Neutrophil (primary cell): ENCODE measurements around the gene FAM50B.

ENCODE experiments used
- H3K27ac ChIP-seq: fragments of 200-600 bp; sonication (generic); 2 replicates; pipeline ENCODE4 v1.5.1; 2016; ENCODE audit warnings: mild to moderate bottlenecking, moderate library complexity
- H3K27me3 ChIP-seq: fragments of 200-600 bp; sonication (generic); 2 replicates; pipeline ENCODE4 v1.6.0; 2016; ENCODE audit warnings: mild to moderate bottlenecking
- H3K36me3 ChIP-seq: fragments of 200-600 bp; sonication (generic); 2 replicates; pipeline ENCODE4 v1.5.1; 2017
- H3K4me1 ChIP-seq, 2 experiments: fragments of 200-600 bp in 1 of 2; sonication (generic) in 1 of 2; 1 replicate in 1 of 2; 2 replicates in 1 of 2; pipeline versions ENCODE4 v1.5.1 to v1.6.1; 2013 to 2016; ENCODE audit warnings: low read depth in 1 of 2, low read length in 1 of 2, mild to moderate bottlenecking in 1 of 2, moderate library complexity in 1 of 2; ENCODE audit not compliant: control insufficient read depth in 1 of 2, insufficient read depth in 1 of 2
- H3K4me3 ChIP-seq, 2 experiments: fragments of 200-600 bp in 1 of 2; sonication (generic) in 1 of 2; 1 replicate in 1 of 2; 2 replicates in 1 of 2; pipeline ENCODE4 v1.5.1; 2013 to 2016; ENCODE audit warnings: low read depth in 1 of 2, low read length in 1 of 2, mild to moderate bottlenecking in 1 of 2, moderate library complexity in 1 of 2
- H3K9me3 ChIP-seq: fragments of 200-600 bp; sonication (generic); 2 replicates; pipeline ENCODE4 v1.5.1; 2016
- TF ChIP-seq, protein P1 (sequence below): fragments of 200-600 bp; sonication (generic); IDR thresholded peaks from 2 replicates; pipeline ENCODE4 v1.5.1; 2016; ENCODE audit warnings: antibody characterized with exemption

FAM50B gene

DNA sequence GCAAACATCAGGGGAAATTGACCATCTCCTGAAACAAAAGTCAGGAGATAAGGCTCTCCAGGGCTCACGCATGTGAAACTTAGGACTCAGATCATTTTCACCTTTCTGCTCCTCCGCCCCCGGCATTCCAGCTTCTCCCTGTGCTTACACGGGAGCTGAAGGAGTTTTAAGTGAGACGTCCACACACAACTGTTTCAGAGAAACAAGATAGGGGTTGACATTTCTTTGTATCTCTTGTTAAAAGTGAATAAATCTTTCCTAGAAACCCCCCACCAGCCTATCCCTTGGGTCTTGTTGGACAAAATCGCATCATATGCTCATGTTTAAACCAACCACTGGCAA, 46.1 kb downstream of the FAM50B start:
- H3K9me3 ChIP-seq = no peaks in the 10 kb centered on the region
- H3K36me3 ChIP-seq = no peaks in the 10 kb centered on the region
- no peaks in the 10 kb centered on the region for H3K4me1 ChIP-seq
- TF ChIP-seq, protein P1, sequence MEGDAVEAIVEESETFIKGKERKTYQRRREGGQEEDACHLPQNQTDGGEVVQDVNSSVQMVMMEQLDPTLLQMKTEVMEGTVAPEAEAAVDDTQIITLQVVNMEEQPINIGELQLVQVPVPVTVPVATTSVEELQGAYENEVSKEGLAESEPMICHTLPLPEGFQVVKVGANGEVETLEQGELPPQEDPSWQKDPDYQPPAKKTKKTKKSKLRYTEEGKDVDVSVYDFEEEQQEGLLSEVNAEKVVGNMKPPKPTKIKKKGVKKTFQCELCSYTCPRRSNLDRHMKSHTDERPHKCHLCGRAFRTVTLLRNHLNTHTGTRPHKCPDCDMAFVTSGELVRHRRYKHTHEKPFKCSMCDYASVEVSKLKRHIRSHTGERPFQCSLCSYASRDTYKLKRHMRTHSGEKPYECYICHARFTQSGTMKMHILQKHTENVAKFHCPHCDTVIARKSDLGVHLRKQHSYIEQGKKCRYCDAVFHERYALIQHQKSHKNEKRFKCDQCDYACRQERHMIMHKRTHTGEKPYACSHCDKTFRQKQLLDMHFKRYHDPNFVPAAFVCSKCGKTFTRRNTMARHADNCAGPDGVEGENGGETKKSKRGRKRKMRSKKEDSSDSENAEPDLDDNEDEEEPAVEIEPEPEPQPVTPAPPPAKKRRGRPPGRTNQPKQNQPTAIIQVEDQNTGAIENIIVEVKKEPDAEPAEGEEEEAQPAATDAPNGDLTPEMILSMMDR = no peak
- H3K27ac ChIP-seq = no peak overlapping the region
- no peak overlapping the region for H3K4me3 ChIP-seq
- H3K27me3 ChIP-seq = no peaks in the 10 kb centered on the region

GRCh38 chr6:3895805-3896204, 46.6 kb downstream of the FAM50B start:
- Histone ChIP-seq H3K36me3 (no peaks in the 10 kb centered on the region), H3K27me3 (no peaks in the 10 kb centered on the region), H3K4me1 (no peaks in the 10 kb centered on the region), H3K9me3 (no peaks in the 10 kb centered on the region), H3K4me3 (no peak overlapping the region), H3K27ac (no peak overlapping the region)
- TF ChIP-seq, protein P1 = no peak

- Histone ChIP-seq H3K4me1 (no peaks in the 10 kb centered on the region), H3K27me3 (peaks cover 11% of the 10 kb centered on the region), H3K36me3 (no peaks in the 10 kb centered on the region), H3K27ac (no peak overlapping the region), H3K9me3 (no peaks in the 10 kb centered on the region), H3K4me3 (no peak overlapping the region)
- TF ChIP-seq, protein P1 = no peak
Observed at GRCh38 chr6:3898265-3898994, 49.3 kb downstream of the FAM50B start.

- H3K27me3 ChIP-seq = peaks cover 11% of the 10 kb centered on the region
- TF ChIP-seq, protein P1 = no peak
- no peak overlapping the region for H3K4me3 ChIP-seq
- H3K4me1 ChIP-seq = no peaks in the 10 kb centered on the region
- H3K9me3 ChIP-seq = no peaks in the 10 kb centered on the region
- H3K27ac ChIP-seq = no peak overlapping the region
- H3K36me3 ChIP-seq = no peaks in the 10 kb centered on the region
Observed at GRCh38 chr6:3899061-3899460, 49.9 kb downstream of the FAM50B start.

DNA sequence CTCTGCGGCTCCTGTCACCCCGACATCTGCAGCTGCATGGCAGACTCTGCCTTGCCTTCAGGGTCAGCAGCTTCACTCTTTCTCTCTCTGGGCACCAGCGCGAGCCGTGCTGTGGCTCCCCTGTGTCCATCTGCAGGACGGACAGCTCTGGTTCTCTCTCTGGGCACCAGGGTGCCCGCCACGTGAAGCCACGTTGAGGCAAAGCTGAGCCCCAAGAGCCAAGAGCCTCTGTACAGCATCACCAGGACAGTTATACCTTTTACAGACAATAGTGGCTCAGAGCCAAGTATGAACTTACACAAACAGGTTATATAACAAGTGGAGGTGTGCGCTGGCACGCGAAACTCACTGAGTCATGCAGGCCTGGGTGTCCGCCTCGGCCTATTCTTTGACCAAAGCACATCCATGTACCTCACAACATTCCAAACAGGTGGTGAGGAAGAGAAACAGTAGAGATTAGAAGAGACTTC, 50.8 kb downstream of the FAM50B start:
- H3K27ac ChIP-seq = no peak overlapping the region
- H3K27me3 ChIP-seq = peaks cover 11% of the 10 kb centered on the region
- TF ChIP-seq, protein P1 = no peak
- H3K9me3 ChIP-seq = no peaks in the 10 kb centered on the region
- no peak overlapping the region for H3K4me3 ChIP-seq
- no peaks in the 10 kb centered on the region for H3K4me1 ChIP-seq
- no peaks in the 10 kb centered on the region for H3K36me3 ChIP-seq
